H1 (cell line): ENCODE data around the gene DBET.
"Not testable (repeated sequence)": the region's sequence is repeated elsewhere in the genome, so short reads cannot be mapped to it uniquely, and the experiment has no call there.

Experiments used
- BACH1 ChIP-seq: IDR thresholded peaks from 2 replicates; pipeline ENCODE4 v1.6.1; 2012; ENCODE audit warnings: low read length, improper control_type of control experiment
- BCL11A ChIP-seq, 2 experiments: IDR thresholded peaks; one replicate each; pipeline ENCODE4 v1.6.1; 2011; ENCODE audit warnings: low read depth in 2 of 2, low read length in 2 of 2, mild to moderate bottlenecking in 2 of 2
- EGR1 ChIP-seq: IDR thresholded peaks from 2 replicates; pipeline ENCODE4 v1.6.1; 2011; ENCODE audit warnings: low read depth, low read length, borderline replicate concordance
- JUND ChIP-seq: IDR thresholded peaks from 2 replicates; pipeline ENCODE4 v1.6.1; 2011; ENCODE audit warnings: mild to moderate bottlenecking, improper control_type of control experiment, low read length
- POLR2A ChIP-seq, 2 experiments: IDR thresholded peaks; 1 replicate in 1 of 2; 2 replicates in 1 of 2; pipeline ENCODE4 v1.6.1; 2011; ENCODE audit warnings: low read depth in 2 of 2, low read length in 2 of 2, mild to moderate bottlenecking in 2 of 2; ENCODE audit errors: control extremely low read depth in 1 of 2
- SP2 ChIP-seq: IDR thresholded peaks from 2 replicates; pipeline ENCODE4 v1.6.1; 2012; ENCODE audit warnings: mild to moderate bottlenecking, low read length, inconsistent platforms
- SP4 ChIP-seq: IDR thresholded peaks from 2 replicates; pipeline ENCODE4 v1.6.1; 2012; ENCODE audit warnings: low read length, inconsistent platforms
- TF ChIP-seq, protein P1 (sequence below), 3 experiments: IDR thresholded peaks; 1 replicate in 2 of 3; 2 replicates in 1 of 3; pipeline versions ENCODE4 v1.5.1 to v1.6.1; 2011; ENCODE audit warnings: low read length in 3 of 3, mild to moderate bottlenecking in 3 of 3, inconsistent platforms in 2 of 3, low read depth in 1 of 3, moderate library complexity in 1 of 3; ENCODE audit not compliant: insufficient read depth in 1 of 3; ENCODE audit errors: control extremely low read depth in 1 of 3

GRCh38 chr4:190031264-190031663, 33.0 kb upstream of the DBET start:
- TF ChIP-seq, protein P1, sequence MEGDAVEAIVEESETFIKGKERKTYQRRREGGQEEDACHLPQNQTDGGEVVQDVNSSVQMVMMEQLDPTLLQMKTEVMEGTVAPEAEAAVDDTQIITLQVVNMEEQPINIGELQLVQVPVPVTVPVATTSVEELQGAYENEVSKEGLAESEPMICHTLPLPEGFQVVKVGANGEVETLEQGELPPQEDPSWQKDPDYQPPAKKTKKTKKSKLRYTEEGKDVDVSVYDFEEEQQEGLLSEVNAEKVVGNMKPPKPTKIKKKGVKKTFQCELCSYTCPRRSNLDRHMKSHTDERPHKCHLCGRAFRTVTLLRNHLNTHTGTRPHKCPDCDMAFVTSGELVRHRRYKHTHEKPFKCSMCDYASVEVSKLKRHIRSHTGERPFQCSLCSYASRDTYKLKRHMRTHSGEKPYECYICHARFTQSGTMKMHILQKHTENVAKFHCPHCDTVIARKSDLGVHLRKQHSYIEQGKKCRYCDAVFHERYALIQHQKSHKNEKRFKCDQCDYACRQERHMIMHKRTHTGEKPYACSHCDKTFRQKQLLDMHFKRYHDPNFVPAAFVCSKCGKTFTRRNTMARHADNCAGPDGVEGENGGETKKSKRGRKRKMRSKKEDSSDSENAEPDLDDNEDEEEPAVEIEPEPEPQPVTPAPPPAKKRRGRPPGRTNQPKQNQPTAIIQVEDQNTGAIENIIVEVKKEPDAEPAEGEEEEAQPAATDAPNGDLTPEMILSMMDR (IDR thresholded peaks at IDR 0.05; ENCODE audit: control extremely low read depth in 1 of 3, insufficient read depth in 1 of 3, low read depth in 1 of 3, low read length in 3 of 3), result not testable (repeated sequence)
- not testable (repeated sequence) for TF ChIP-seq JUND; SP4; EGR1; BCL11A (IDR thresholded peaks at IDR 0.05; ENCODE audit: low read depth in 2 of 2, low read length in 2 of 2); BACH1; SP2; POLR2A (IDR thresholded peaks at IDR 0.05; ENCODE audit: control extremely low read depth in 1 of 2, low read depth in 2 of 2, low read length in 2 of 2)
